Endothelial cell of umbilical vein (primary cell): Measurements from ENCODE around the gene AUTS2. TPM values are rescaled to one million over a fixed set of nuclear protein-coding genes. Genes with fewer than 3 reads are reported as not detected.

Experiments used
- BruUV-seq: library from RNA; stranded (reverse); fragments of 400-500 nt; replicated peaks from 2 replicates; lab custom pipeline; 2021; lab: Mats Ljungman, UMichigan
- CTCF ChIA-PET: fragments of 300-600, 350-600 bp; sonication (Branson Sonifier 250); formaldehyde crosslinking; loops from one replicate; lab custom pipeline; 2021; ENCODE audit warnings: antibody characterized with exemption, inconsistent platforms; lab: Charles Lee
- POLR2A ChIA-PET: fragments of 300-600, 350-600 bp; sonication (Branson Sonifier 250); formaldehyde crosslinking; loops from one replicate; lab custom pipeline; 2021; ENCODE audit warnings: antibody characterized with exemption, inconsistent platforms; lab: Charles Lee
- DNase-seq: peaks from one replicate; pipeline ENCODE4 v3.0.0-alpha.2; 2011; ENCODE audit warnings: low read depth, low spot score
- FAIRE-seq: peaks from 2 replicates; lab custom pipeline; 2011; peaks lifted over from hg19 to GRCh38; lab: Jason Lieb, UNC
- H2AFZ ChIP-seq: 2 replicates; pipeline ENCODE4 v1.6.0; 2012; ENCODE audit warnings: low read depth, low read length, control low read depth, inconsistent platforms
- H3K27ac ChIP-seq: 2 replicates; pipeline ENCODE4 v1.5.1; 2011; ENCODE audit warnings: low read depth, mild to moderate bottlenecking, control low read depth, low read length, moderate library complexity; ENCODE audit not compliant: insufficient read depth
- H3K27me3 ChIP-seq, 2 experiments: 2 replicates each; pipeline versions ENCODE4 v1.6.0 to v1.6.1; 2011; ENCODE audit warnings: low read length in 2 of 2, mixed read lengths in 1 of 2; ENCODE audit not compliant: control insufficient read depth in 2 of 2, insufficient read depth in 2 of 2
- H3K36me3 ChIP-seq, 2 experiments: 2 replicates in 1 of 2; 3 replicates in 1 of 2; pipeline ENCODE4 v1.5.1; 2011; ENCODE audit warnings: low read length in 2 of 2, mild to moderate bottlenecking in 1 of 2, moderate library complexity in 1 of 2; ENCODE audit not compliant: control insufficient read depth in 2 of 2, insufficient read depth in 2 of 2; ENCODE audit errors: extremely low read depth in 1 of 2
- H3K4me1 ChIP-seq: 3 replicates; pipeline ENCODE4 v1.5.1; 2011; ENCODE audit warnings: mild to moderate bottlenecking, low read length; ENCODE audit not compliant: control insufficient read depth, insufficient read depth; ENCODE audit errors: extremely low read depth
- H3K4me2 ChIP-seq: 2 replicates; pipeline ENCODE4 v1.6.1; 2011; ENCODE audit warnings: low read length, control low read depth, mixed read lengths; ENCODE audit not compliant: insufficient read depth
- H3K4me3 ChIP-seq, 3 experiments: fragments of 200-600 bp in 1 of 3; sonication (generic), shearing (Covaris generic) in 1 of 3; replicated peaks in 1 of 3; 2 replicates each; pipeline ENCODE4 v1.5.1; 2011 to 2016; ENCODE audit warnings: control low read depth in 3 of 3, low read length in 3 of 3, mild to moderate bottlenecking in 2 of 3, inconsistent platforms in 1 of 3, low read depth in 1 of 3, moderate library complexity in 1 of 3; ENCODE audit not compliant: insufficient read depth in 1 of 3
- H3K79me2 ChIP-seq: 2 replicates; pipeline ENCODE4 v1.6.0; 2012; ENCODE audit warnings: low read length, inconsistent platforms; ENCODE audit not compliant: control insufficient read depth, insufficient read depth
- H3K9ac ChIP-seq: replicated peaks from 2 replicates; pipeline ENCODE3; 2011; ENCODE audit warnings: low read length, control low read depth; ENCODE audit not compliant: insufficient read depth; ENCODE audit errors: extremely low read depth
- H3K9me1 ChIP-seq: replicated peaks from 3 replicates; pipeline ENCODE4 v1.6.0; 2011; ENCODE audit warnings: mild to moderate bottlenecking, low read length; ENCODE audit not compliant: control insufficient read depth, insufficient read depth; ENCODE audit errors: extremely low read depth
- H3K9me3 ChIP-seq: replicated peaks from 2 replicates; pipeline ENCODE4 v1.5.1; 2012; ENCODE audit warnings: low read length, inconsistent platforms; ENCODE audit not compliant: control insufficient read depth, insufficient read depth
- H4K20me1 ChIP-seq: replicated peaks from 2 replicates; pipeline ENCODE3; 2011; ENCODE audit warnings: mild to moderate bottlenecking, low read length; ENCODE audit not compliant: control insufficient read depth, insufficient read depth; ENCODE audit errors: extremely low read depth
- CTCF ChIP-seq, 2 donors: IDR thresholded peaks; 1 replicate in 1 of 2; 2 replicates in 1 of 2; pipeline ENCODE4 v1.5.1; 2011; ENCODE audit warnings: low read length in 2 of 2, mild to moderate bottlenecking in 2 of 2, moderate library complexity in 2 of 2, control low read depth in 1 of 2, inconsistent platforms in 1 of 2, low read depth in 1 of 2; ENCODE audit not compliant: insufficient read depth in 1 of 2; ENCODE audit errors: extremely low read depth in 1 of 2
- EZH2 ChIP-seq: IDR thresholded peaks from 2 replicates; pipeline ENCODE4 v1.6.1; 2012; ENCODE audit warnings: borderline replicate concordance, low read depth, mild to moderate bottlenecking, moderate library complexity, low read length, inconsistent platforms; ENCODE audit not compliant: severe bottlenecking
- FOS ChIP-seq: IDR thresholded peaks from 2 replicates; pipeline ENCODE4 v1.6.1; 2011; ENCODE audit warnings: mild to moderate bottlenecking, low read length, moderate library complexity, borderline replicate concordance; ENCODE audit not compliant: insufficient read depth
- GATA2 ChIP-seq: IDR thresholded peaks from 2 replicates; pipeline ENCODE4 v1.7.0; 2011; ENCODE audit warnings: low read depth, mild to moderate bottlenecking, moderate library complexity, mixed read lengths, low read length; ENCODE audit not compliant: insufficient read length, insufficient read depth
- JUN ChIP-seq: IDR thresholded peaks from 2 replicates; pipeline ENCODE4 v1.6.1; 2011; ENCODE audit warnings: borderline replicate concordance, low read depth; ENCODE audit not compliant: insufficient read length, insufficient read depth
- MAX ChIP-seq: IDR thresholded peaks from 2 replicates; pipeline ENCODE4 v1.6.1; 2011; ENCODE audit not compliant: insufficient read depth, insufficient read length
- MYC ChIP-seq: IDR thresholded peaks from one replicate; pipeline ENCODE4 v1.6.1; 2011; ENCODE audit warnings: mild to moderate bottlenecking, low read depth, low read length
- POLR2A ChIP-seq: IDR thresholded peaks from 2 replicates; pipeline ENCODE4 v1.6.1; 2012; ENCODE audit warnings: low read depth, mild to moderate bottlenecking, control low read depth, low read length
- POLR2AphosphoS5 ChIP-seq: IDR thresholded peaks from 2 replicates; pipeline ENCODE4 v1.6.1; 2012; ENCODE audit warnings: low read depth, mild to moderate bottlenecking, control low read depth, low read length, moderate library complexity; ENCODE audit not compliant: insufficient read depth
- dilution Hi-C: fragments of 300-500 bp; cut with MboI; formaldehyde crosslinking; loops from one replicate; pipeline ENCODE4 v1.15.0; 2019; ENCODE audit warnings: low sequenced_read_pairs; ENCODE audit not compliant: extremely low pct_ligation_motif_present
- intact Hi-C: fragments of 100-400 bp; cut with micrococcal nuclease; formaldehyde crosslinking; loops from one replicate; pipeline ENCODE4 v1.10.0; 2022
- polyA plus RNA-seq, 4 experiments: library from polyadenylated mRNA; depleted of rRNA in 3 of 4; stranded (reverse) in 3 of 4; unstranded in 1 of 4; fragments of >200 nt; gene quantifications; 2 replicates each; pipeline versions ENCODE4 v1.2.1 to v1.2.3, GENCODE V29; 2011 to 2012; ENCODE audit warnings: missing spikeins in 1 of 4
- total RNA-seq: library from RNA; stranded (reverse); gene quantifications from 2 replicates; pipeline ENCODE4 v1.2.3, GENCODE V29; 2021

AUTS2 gene
- total and polyA plus RNA-seq, 2 donors (not counting 3 experiments of a cell fraction or from before 2014, with no cell fraction given), result 0.59 to 8.0 TPM

GRCh38 chr7:70751895-70752294 lies 1153.6 kb downstream of the AUTS2 start:
- H3K27me3 ChIP-seq, result no peaks in the 10 kb centered on the region
- H4K20me1 ChIP-seq, result no peaks in the 10 kb centered on the region
- H3K4me3 ChIP-seq, result no peak overlapping the region
- TF ChIP-seq MAX, result no peak
- no peak for TF ChIP-seq MYC
- TF ChIP-seq POLR2AphosphoS5, result no peak
- TF ChIP-seq FOS, result no peak
- TF ChIP-seq EZH2, result no peak
- no peak for TF ChIP-seq CTCF (IDR thresholded peaks at IDR 0.05; ENCODE audit: extremely low read depth in 1 of 2, insufficient read depth in 1 of 2, low read depth in 1 of 2, low read length in 2 of 2)
- no peak for TF ChIP-seq GATA2
- TF ChIP-seq JUN, result no peak
- no peak for TF ChIP-seq POLR2A
- no peaks in the 10 kb centered on the region for H3K9me1 ChIP-seq
- H3K36me3 ChIP-seq, result no peaks in the 10 kb centered on the region
- intact Hi-C loops (no loop called here), dilution Hi-C loops (no loop called here)
- ChIA-PET POLR2A (no interaction called here), CTCF (no interaction called here)
- no peaks in the 10 kb centered on the region for H3K79me2 ChIP-seq
- no peak for FAIRE-seq
- no peak overlapping the region for H3K4me2 ChIP-seq
- no peak overlapping the region for H3K9ac ChIP-seq
- no peak for DNase-seq
- no TSS peak for BruUV-seq
- H3K27ac ChIP-seq, result no peak overlapping the region
- H2AFZ ChIP-seq, result no peak overlapping the region
- no peaks in the 10 kb centered on the region for H3K9me3 ChIP-seq
- no peaks in the 10 kb centered on the region for H3K4me1 ChIP-seq
